GM19239 (cell line): Measurements from ENCODE around the gene DEFB132.

Experiments
- DNase-seq: peaks from one replicate; pipeline ENCODE4 v3.0.0; 2011; ENCODE audit warnings: low spot score; ENCODE audit not compliant: insufficient read length
- FAIRE-seq: peaks from 2 replicates; lab custom pipeline; 2011; peaks lifted over from hg19 to GRCh38; lab: Jason Lieb, UNC

Gene DEFB132

GRCh38 chr20:258963-259362 is 1.4 kb downstream of the DEFB132 start:
- no peak for DNase-seq

GRCh38 chr20:259981-260380 is 2.5 kb downstream of the DEFB132 start:
- FAIRE-seq, result no peak
- DNase-seq, result no peak

More at GRCh38 chr20:258963-259362, 1.4 kb downstream of the DEFB132 start:
- no peak for FAIRE-seq

GRCh38 chr20:263701-264100 is 6.2 kb downstream of the DEFB132 start:
- FAIRE-seq (no peak), DNase-seq (no peak)

GRCh38 chr20:266596-267562 is 9.4 kb downstream of the DEFB132 start:
- FAIRE-seq (peak; percentile 93), DNase-seq (peak; percentile 89)

GRCh38 chr20:270517-270916 is 13.0 kb downstream of the DEFB132 start:
- DNase-seq, result no peak
- FAIRE-seq, result no peak

DNA sequence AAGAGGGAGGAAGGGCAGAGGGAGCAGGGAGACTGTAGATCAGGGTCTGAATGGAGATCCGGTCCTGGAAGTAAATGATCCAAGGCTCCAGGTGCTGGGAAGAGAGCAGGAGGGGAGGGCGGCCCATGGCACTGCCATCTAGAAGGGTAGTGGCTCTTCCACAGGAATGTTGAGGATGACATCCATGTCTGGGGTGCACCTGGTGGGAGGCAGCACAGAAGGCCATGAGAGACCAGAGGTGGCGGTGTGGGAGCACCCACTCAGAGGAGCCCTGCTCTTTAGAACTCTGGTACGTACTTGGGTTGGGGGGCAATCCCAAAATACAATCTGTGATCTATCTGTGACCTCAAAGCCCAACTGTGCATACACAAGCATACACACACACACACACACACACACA is 13.5 kb downstream of the DEFB132 start:
- no peak for DNase-seq
- no peak for FAIRE-seq

GRCh38 chr20:271528-271927 is 14.0 kb downstream of the DEFB132 start:
- DNase-seq (no peak), FAIRE-seq (no peak)

GRCh38 chr20:272718-273117 is 15.2 kb downstream of the DEFB132 start:
- FAIRE-seq (no peak), DNase-seq (no peak)

GRCh38 chr20:273884-274283 is 16.4 kb downstream of the DEFB132 start:
- DNase-seq (no peak), FAIRE-seq (no peak)

DNA sequence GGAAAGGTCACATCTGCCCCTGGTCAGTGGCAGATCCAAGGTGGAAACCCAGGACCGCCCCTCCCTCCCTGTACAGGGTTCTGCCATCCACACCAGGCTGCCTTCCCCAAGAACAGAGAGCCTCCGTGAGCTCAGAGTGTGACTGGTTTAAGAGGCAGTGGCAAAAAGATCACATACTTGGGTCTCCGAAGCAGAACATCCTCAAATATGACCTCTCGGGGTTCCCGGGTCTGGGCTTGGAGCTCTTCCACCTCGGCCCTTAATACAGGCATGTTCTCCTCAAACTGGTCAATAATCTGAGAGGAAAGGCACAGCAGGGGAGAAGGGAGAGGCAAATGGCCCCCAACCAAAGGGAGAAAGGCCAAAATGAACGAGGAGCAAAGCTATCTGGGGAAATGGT is 18.3 kb downstream of the DEFB132 start:
- DNase-seq (no peak), FAIRE-seq (no peak)

DNA sequence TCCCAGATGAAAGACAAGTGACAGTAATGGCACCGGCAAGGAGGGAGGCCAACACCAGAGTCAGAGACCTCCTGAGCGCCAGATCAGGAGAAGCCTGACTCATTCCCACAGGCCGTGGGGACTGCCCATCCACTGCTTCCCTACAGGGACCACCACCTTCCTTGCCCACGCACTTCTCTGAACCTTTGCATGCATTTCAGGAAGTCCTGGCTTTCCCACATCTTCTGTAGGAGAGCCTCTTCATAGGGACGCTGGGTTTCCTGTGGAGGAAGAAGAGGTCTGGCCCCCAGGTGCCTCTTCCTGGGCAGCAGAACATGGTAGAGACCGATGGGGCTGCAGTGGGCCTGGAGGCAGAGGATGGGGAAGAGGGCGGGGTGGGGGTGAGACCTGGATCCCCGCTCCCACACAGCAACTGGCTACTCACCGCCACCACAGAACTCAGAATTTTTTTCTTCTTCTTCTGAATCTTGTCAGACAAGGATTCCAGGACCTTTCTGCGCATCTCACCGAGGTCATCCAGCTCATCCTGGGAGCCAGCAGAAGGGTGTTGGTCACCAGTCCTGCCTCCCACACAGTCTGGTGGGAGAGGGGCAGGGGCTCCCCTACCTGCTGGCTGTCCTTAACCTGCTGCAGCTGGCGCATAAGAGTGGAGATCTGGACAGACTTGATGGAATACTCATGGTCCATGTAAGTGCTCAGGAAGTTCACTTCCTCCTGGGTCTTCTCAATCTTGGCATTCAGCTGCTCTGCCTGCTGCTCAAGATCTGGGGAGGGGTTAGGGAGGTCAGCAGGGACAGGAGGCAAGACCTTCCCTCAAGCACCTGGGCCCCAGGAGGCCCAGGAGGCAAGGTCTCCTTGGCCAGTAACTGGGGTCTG is 19.3 kb downstream of the DEFB132 start:
- no peak for DNase-seq
- no peak for FAIRE-seq

- FAIRE-seq, result no peak
- no peak for DNase-seq
Measured at GRCh38 chr20:277496-277781, 19.9 kb downstream of the DEFB132 start.

DNA sequence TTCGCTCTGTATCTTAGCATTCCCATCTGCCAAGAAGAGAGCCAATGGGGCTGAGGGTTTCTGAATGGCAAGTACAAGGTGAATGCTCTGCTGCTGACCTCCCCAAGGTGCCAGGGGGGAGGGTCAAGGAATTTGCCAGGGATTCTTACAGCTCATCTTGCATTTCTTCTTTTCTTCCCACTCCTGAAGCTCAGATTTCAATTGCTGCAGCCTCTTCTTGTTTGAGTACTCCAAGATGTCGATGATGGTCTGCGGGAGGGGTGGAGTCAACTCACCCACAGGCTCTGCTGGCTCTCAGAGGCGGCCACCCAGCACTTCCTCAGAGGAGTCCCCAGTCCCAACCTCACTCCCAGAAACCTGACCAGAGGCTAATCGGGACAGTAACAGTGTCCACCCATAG is 20.7 kb downstream of the DEFB132 start:
- DNase-seq, result no peak
- FAIRE-seq, result no peak

DNA sequence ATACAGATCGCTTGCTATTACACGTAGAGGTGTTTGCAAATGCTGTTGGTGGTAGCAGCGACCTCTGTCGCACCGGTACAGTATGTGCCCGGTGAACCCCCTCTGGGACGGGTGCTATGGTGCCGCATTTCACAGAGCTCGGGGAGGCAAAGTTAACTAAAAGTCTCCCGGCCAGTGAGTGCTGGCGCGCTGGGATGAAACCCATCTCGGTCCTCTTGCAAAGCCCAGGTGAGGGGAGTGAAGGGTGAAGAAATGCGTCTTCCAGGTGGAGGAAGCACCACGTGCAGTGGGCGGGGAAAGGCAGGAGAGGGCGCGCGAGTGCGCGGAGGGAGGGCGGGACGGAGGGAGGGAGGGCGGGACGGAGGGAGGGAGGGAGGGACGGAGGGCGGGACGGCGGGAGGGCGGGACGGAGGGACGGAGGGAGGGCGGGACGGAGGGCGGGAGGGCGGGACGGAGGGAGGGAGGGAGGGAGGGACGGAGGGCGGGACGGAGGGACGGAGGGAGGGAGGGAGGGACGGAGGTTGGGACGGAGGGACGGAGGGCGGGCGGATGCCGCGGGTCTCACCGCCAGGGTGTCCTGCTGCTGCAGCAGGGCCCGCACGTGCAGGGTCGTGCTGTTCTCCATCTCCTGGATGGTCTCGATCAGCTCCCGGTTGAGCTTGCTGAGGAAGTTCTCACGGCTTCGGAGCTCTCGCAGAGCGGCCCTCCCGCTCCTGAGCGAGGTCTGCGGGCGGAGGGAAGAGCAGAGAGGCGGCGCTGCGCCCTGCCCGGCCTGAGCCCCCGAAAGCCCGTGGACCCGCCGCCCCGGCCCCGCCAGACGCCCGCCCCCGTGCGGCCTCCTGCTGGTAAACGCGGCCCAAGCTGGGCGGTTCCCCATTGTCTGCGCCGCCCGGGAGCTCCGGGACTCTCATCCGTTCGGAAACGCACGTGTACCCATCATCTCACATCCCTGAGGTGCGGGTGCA is 21.4 kb downstream of the DEFB132 start:
- no peak for DNase-seq

DNA sequence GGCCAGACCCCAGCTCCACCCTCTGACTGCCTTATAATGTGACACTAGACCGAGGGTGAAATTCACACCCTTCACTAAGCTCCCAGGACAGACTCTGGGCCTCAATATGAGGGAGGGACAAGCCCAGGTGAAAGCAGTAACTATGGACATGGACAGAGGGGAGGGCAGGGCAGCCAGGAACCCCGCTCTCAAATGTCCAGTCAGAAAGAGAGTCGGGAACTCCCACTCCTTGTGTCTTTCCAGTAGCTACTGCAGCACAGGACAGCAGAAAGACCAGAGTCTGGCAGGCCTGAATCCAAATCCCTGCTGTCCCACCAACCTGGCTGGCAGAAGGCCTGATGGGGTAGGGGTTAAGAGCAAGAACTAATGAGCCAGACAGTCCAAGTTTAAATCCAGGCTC is 26.6 kb downstream of the DEFB132 start:
- no peak for FAIRE-seq
- no peak for DNase-seq

More for the DNA sequence above, 21.4 kb downstream of the DEFB132 start:
- no peak for FAIRE-seq

DNA sequence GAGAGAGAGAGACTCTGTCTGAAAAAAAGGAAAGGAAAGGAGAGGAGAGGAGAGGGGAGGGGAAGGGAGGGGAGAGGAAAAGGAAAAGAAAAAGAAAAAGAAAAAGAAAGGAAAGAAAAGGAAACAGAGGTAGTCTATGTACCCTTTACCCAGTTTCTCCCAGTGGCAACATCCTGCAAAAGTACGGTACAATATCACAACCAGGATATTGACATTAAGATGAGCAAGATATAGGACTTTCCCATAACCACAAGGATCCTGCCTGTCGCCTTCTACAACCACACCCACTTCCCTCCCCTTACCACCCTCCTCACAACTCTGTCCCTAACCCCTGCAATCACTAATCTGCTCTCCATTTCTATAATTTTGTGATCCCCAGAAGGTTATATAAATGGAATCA is 29.0 kb downstream of the DEFB132 start:
- no peak for FAIRE-seq

GRCh38 chr20:288956-289692 is 31.6 kb downstream of the DEFB132 start:
- FAIRE-seq, result no peak
- DNase-seq, result no peak

More for the DNA sequence above, 29.0 kb downstream of the DEFB132 start:
- no peak for DNase-seq

DNA sequence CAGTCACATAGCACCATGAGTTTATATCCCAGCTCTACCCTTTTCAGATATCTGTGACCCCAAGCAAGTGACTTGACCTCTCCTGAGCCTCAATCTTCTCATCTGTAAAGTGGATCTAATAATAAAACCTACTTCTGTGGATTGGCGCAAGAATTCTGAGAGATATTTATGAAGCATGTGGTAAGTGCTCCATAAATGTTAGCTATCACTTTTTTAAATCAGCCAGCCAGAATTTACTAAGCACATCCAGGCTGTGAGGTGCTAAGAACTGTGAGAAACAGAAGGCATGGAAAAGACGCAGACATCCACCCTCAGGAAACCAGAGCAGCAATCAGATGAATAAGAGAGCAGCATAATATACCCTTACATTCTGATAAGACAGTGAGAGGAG is 32.2 kb downstream of the DEFB132 start:
- DNase-seq (no peak), FAIRE-seq (no peak)

GRCh38 chr20:290084-290831 is 32.7 kb downstream of the DEFB132 start, which contains the start of gene C20orf96:
Gene C20orf96, minus strand, starts transcription at chr20:290750. Its CDS starts 140 bp downstream, at chr20:290610.
- DNase-seq (peak; percentile 89), FAIRE-seq (peak; percentile 96)
